Subcutaneous abdominal adipose tissue (tissue), 5 donors: Measurements from ENCODE around the gene DHX35.

ENCODE experiments used
- H3K27ac ChIP-seq: one replicate; pipeline ENCODE4 v1.7.0; 2013; ENCODE audit warnings: low read depth, mild to moderate bottlenecking, inconsistent platforms, low read length, moderate library complexity
- H3K27me3 ChIP-seq, 5 donors: one replicate each; pipeline ENCODE4 v1.7.0; 2013; ENCODE audit warnings: low read length in 5 of 5, inconsistent platforms in 1 of 5; ENCODE audit not compliant: control insufficient read depth in 5 of 5, insufficient read depth in 4 of 5
- H3K36me3 ChIP-seq, 5 donors: one replicate each; pipeline ENCODE4 v1.7.0; 2013; ENCODE audit warnings: low read length in 5 of 5; ENCODE audit not compliant: control insufficient read depth in 5 of 5, insufficient read depth in 5 of 5
- H3K4me1 ChIP-seq, 5 donors: one replicate each; pipeline ENCODE4 v1.7.0; 2013; ENCODE audit warnings: low read length in 5 of 5, mild to moderate bottlenecking in 3 of 5, moderate library complexity in 1 of 5; ENCODE audit not compliant: control insufficient read depth in 5 of 5, insufficient read depth in 5 of 5
- H3K4me3 ChIP-seq, 5 donors: one replicate each; pipeline ENCODE4 v1.7.0; 2013; ENCODE audit warnings: low read length in 5 of 5, low read depth in 1 of 5
- H3K9ac ChIP-seq, 5 donors: one replicate each; pipeline ENCODE4 v1.7.0; 2013; ENCODE audit warnings: low read length in 5 of 5, mild to moderate bottlenecking in 4 of 5, moderate library complexity in 3 of 5
- H3K9me3 ChIP-seq, 5 donors: one replicate each; pipeline ENCODE4 v1.7.0; 2013; ENCODE audit warnings: low read length in 5 of 5; ENCODE audit not compliant: control insufficient read depth in 5 of 5
- donor health status: healthy.
- donor health status: healthy.
- donor health status: healthy.
- donor health status: healthy.
- donor health status: healthy.

The DHX35 gene

GRCh38 chr20:39036011-39036410, 73.9 kb downstream of the DHX35 start:
- Histone ChIP-seq H3K4me1 (no peaks in the 10 kb centered on the region), H3K36me3 (peaks cover 19 to 94% (median 80%) of the 10 kb centered on the region in 5 donors), H3K9ac (no peak overlapping the region), H3K27me3 (no peaks in the 10 kb centered on the region), H3K4me3 (no peak overlapping the region), H3K9me3 (no peaks in the 10 kb centered on the region), H3K27ac (no peak overlapping the region)

GRCh38 chr20:39036851-39037250, 74.7 kb downstream of the DHX35 start:
- Histone ChIP-seq H3K9me3 (no peaks in the 10 kb centered on the region), H3K27me3 (no peaks in the 10 kb centered on the region), H3K36me3 (peaks cover 19 to 91% (median 78%) of the 10 kb centered on the region in 5 donors), H3K4me3 (no peak overlapping the region), H3K4me1 (no peaks in the 10 kb centered on the region), H3K9ac (no peak overlapping the region), H3K27ac (no peak overlapping the region)

- Histone ChIP-seq H3K9me3 (no peaks in the 10 kb centered on the region), H3K4me1 (no peaks in the 10 kb centered on the region), H3K9ac (no peak overlapping the region), H3K27me3 (no peaks in the 10 kb centered on the region), H3K27ac (no peak overlapping the region), H3K36me3 (peaks cover 19 to 90% (median 78%) of the 10 kb centered on the region in 5 donors), H3K4me3 (no peak overlapping the region)
Measured at GRCh38 chr20:39038047-39038446, 75.9 kb downstream of the DHX35 start.

- Histone ChIP-seq H3K9ac (no peak overlapping the region), H3K27ac (no peak overlapping the region), H3K27me3 (no peaks in the 10 kb centered on the region), H3K4me3 (no peak overlapping the region), H3K36me3 (peaks cover 19 to 90% (median 81%) of the 10 kb centered on the region in 5 donors), H3K4me1 (no peaks in the 10 kb centered on the region), H3K9me3 (no peaks in the 10 kb centered on the region)
Measured at GRCh38 chr20:39038495-39038894, 76.4 kb downstream of the DHX35 start.

GRCh38 chr20:39039261-39039660, 77.1 kb downstream of the DHX35 start:
- Histone ChIP-seq H3K9me3 (no peaks in the 10 kb centered on the region), H3K27me3 (no peaks in the 10 kb centered on the region), H3K4me1 (no peaks in the 10 kb centered on the region), H3K36me3 (peaks cover 13 to 84% (median 74%) of the 10 kb centered on the region in 5 donors), H3K4me3 (no peak overlapping the region), H3K27ac (no peak overlapping the region), H3K9ac (no peak overlapping the region)

GRCh38 chr20:39040116-39040515, 78.0 kb downstream of the DHX35 start:
- Histone ChIP-seq H3K36me3 (peaks cover 13 to 81% (median 69%) of the 10 kb centered on the region in 5 donors), H3K27ac (no peak overlapping the region)

GRCh38 chr20:39041067-39041466, 78.9 kb downstream of the DHX35 start:
- no peak overlapping the region for H3K27ac ChIP-seq
- peaks cover 9 to 72% (median 60%) of the 10 kb centered on the region in 5 donors for H3K36me3 ChIP-seq
- H3K9ac ChIP-seq, result no peak overlapping the region
- H3K4me1 ChIP-seq, result no peaks in the 10 kb centered on the region
- no peak overlapping the region for H3K4me3 ChIP-seq
- H3K27me3 ChIP-seq, result no peaks in the 10 kb centered on the region
- H3K9me3 ChIP-seq, result no peaks in the 10 kb centered on the region

More at GRCh38 chr20:39040116-39040515, 78.0 kb downstream of the DHX35 start:
- H3K4me1 ChIP-seq, result no peaks in the 10 kb centered on the region
- no peaks in the 10 kb centered on the region for H3K9me3 ChIP-seq
- no peaks in the 10 kb centered on the region for H3K27me3 ChIP-seq
- H3K4me3 ChIP-seq, result no peak overlapping the region
- no peak overlapping the region for H3K9ac ChIP-seq

GRCh38 chr20:39042279-39043150, 80.4 kb downstream of the DHX35 start:
- H3K27ac ChIP-seq, result no peak overlapping the region
- H3K36me3 ChIP-seq, result peaks cover 9 to 59% (median 48%) of the 10 kb centered on the region in 5 donors
- no peaks in the 10 kb centered on the region for H3K4me1 ChIP-seq
- no peaks in the 10 kb centered on the region for H3K27me3 ChIP-seq
- no peak overlapping the region for H3K4me3 ChIP-seq
- H3K9ac ChIP-seq, result no peak overlapping the region
- no peaks in the 10 kb centered on the region for H3K9me3 ChIP-seq

- Histone ChIP-seq H3K4me3 (no peak overlapping the region), H3K9ac (no peak overlapping the region), H3K27me3 (no peaks in the 10 kb centered on the region), H3K9me3 (no peaks in the 10 kb centered on the region), H3K4me1 (peaks cover 0 to 4% (median 3%) of the 10 kb centered on the region in 5 donors), H3K36me3 (peaks cover 3 to 40% (median 30%) of the 10 kb centered on the region in 5 donors), H3K27ac (no peak overlapping the region)
Measured at GRCh38 chr20:39044501-39044900, 82.4 kb downstream of the DHX35 start.

GRCh38 chr20:39045676-39046075, 83.5 kb downstream of the DHX35 start:
- Histone ChIP-seq H3K36me3 (peaks cover 0 to 28% (median 19%) of the 10 kb centered on the region in 5 donors), H3K27me3 (no peaks in the 10 kb centered on the region), H3K27ac (no peak overlapping the region), H3K9me3 (no peaks in the 10 kb centered on the region), H3K9ac (no peak overlapping the region), H3K4me1 (peaks cover 2 to 14% (median 13%) of the 10 kb centered on the region in 5 donors), H3K4me3 (no peak overlapping the region)
